Measurements from ENCODE around the gene SHISA5. TPM values are rescaled to one million over a fixed set of nuclear protein-coding genes. Genes with fewer than 3 reads are reported as not detected.

The SHISA5 gene
- polyA plus RNA-seq, 3 donors, result 147 to 266 (median 242) TPM

DNA sequence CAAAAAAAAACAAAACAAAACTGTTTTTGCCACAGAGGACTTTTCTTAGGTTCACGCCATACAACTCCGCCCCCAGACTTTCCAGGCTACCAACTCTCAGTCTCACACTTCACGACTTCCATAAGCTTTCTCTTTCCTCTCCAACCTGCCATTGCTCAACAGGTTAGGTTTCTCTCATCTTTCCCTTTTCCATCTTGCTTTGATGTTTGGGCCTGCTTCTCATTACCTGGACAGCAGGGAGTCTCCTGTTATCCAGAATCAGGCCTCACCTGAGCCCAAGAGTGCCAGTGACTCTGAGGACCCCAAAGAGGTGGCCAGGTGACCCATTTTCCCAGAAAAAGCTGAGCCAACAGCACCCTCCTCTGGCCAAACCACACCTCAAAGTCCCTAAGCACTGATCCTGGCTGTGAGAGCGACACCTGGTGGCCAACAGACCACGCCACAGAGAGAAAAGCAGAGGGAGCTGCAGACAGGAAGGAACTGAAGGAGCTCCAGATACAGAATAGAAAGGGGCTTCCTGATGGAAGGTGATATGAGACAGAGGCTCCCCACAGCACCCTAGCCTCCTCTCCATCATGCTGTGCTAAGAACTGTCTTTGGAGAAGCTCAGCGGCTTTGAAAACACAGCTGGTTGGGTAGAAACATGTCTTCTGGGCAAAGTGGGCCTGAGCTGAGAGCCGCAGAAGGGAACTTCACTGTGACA, 68.0 kb downstream of the SHISA5 start:
- intact Hi-C loops (cut with micrococcal nuclease), result loop anchor here (1.0 to 10.0 kb wide), 5 partner anchors 34 to 241 kb away; no protein-coding TSS in a partner anchor

DNA sequence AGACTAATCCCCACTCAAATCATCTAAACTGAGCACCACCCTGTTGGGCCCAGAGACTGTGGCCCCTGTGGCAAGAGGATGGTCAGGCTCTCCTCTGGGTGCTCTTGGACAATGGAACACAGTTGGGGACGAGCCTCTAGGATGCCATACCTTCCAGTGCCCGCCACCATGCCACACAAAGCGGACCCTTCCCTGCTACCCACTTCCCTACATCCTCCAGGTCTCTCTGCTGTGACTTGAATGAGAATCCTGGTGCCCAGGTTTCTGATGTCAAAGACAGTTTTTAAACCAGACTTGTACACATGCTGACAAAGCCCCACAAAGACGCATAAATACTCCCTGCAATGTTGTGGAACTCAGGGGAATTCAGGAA, 68.8 kb downstream of the SHISA5 start:
- intact Hi-C loops (cut with micrococcal nuclease), result loop anchor here (5.0 to 10.0 kb wide), 2 partner anchors 33 to 240 kb away; no protein-coding TSS in a partner anchor
- H3K4me1 ChIP-seq (ENCODE audit: control insufficient read depth in 1 of 2, insufficient read depth in 2 of 2, low read length in 2 of 2), result peaks cover 11 to 25% of the 10 kb centered on the region in 2 donors
- peaks cover 12 to 29% of the 10 kb centered on the region in 2 donors for H3K36me3 ChIP-seq (replicated peaks in 1 of 2; ENCODE audit: control insufficient read depth in 1 of 2, insufficient read depth in 2 of 2, low read length in 2 of 2)
- no peak overlapping the region for H3K4me3 ChIP-seq (replicated peaks in 1 of 3; ENCODE audit: low read depth in 2 of 3, low read length in 3 of 3)
- no peaks in the 10 kb centered on the region for H3K9me3 ChIP-seq (replicated peaks in 1 of 2; ENCODE audit: control insufficient read depth in 1 of 2, insufficient read depth in 1 of 2, low read length in 2 of 2)
- 100% methylated on average over 3 of the region's 4 CpGs for WGBS (ENCODE audit: insufficient coverage)
- Mint-ChIP-seq H3K9me3 (no peaks in the 10 kb centered on the region), H3K4me1 (peaks cover 30% of the 10 kb centered on the region), H3K36me3 (peaks cover 24 to 32% of the 10 kb centered on the region in 2 donors), H3K27me3 (ENCODE audit: low read depth in 3 of 3) (peaks cover 3 to 9% (median 4%) of the 10 kb centered on the region in 3 donors), H3K27ac (peak overlapping the region in 1 of 7 donors; percentile 43), H3K4me3 (no peak overlapping the region)
- no peak overlapping the region for H2AFZ ChIP-seq (ENCODE audit: insufficient read depth, low read depth, low read length, poor library complexity, severe bottlenecking)
- H3K27ac ChIP-seq (ENCODE audit: low read depth in 1 of 2, low read length in 2 of 2), result peak overlapping the region in 1 of 2 donors; percentile 17
- no peak for DNase-seq
- no peak for TF ChIP-seq CTCF (IDR thresholded peaks at IDR 0.05)
- peaks cover 20% of the 10 kb centered on the region for H3K79me2 ChIP-seq (ENCODE audit: insufficient read depth, low read length)
- no peaks in the 10 kb centered on the region for H4K20me1 ChIP-seq (ENCODE audit: insufficient read depth, low read length)
- no peak overlapping the region for H3K4me2 ChIP-seq (replicated peaks; ENCODE audit: extremely low read depth, low read length, poor library complexity, severe bottlenecking)
- H3K27me3 ChIP-seq (ENCODE audit: control insufficient read depth in 2 of 2, insufficient read depth in 2 of 2, low read length in 2 of 2), result peaks cover 0 to 4% of the 10 kb centered on the region in 2 donors
- H3K9ac ChIP-seq (ENCODE audit: insufficient read depth, low read length, poor library complexity, severe bottlenecking), result no peak overlapping the region

More for the DNA sequence above, 68.0 kb downstream of the SHISA5 start:
- peaks cover 12 to 29% of the 10 kb centered on the region in 2 donors for H3K36me3 ChIP-seq (replicated peaks in 1 of 2; ENCODE audit: control insufficient read depth in 1 of 2, insufficient read depth in 2 of 2, low read length in 2 of 2)
- 50% methylated on average over 5 of the region's 7 CpGs for WGBS (ENCODE audit: insufficient coverage)
- peak overlapping the region; percentile 66 for H2AFZ ChIP-seq (ENCODE audit: insufficient read depth, low read depth, low read length, poor library complexity, severe bottlenecking)
- H4K20me1 ChIP-seq (ENCODE audit: insufficient read depth, low read length), result no peaks in the 10 kb centered on the region
- H3K4me2 ChIP-seq (replicated peaks; ENCODE audit: extremely low read depth, low read length, poor library complexity, severe bottlenecking), result no peak overlapping the region
- Mint-ChIP-seq H3K4me3 (no peak overlapping the region), H3K27me3 (ENCODE audit: low read depth in 3 of 3) (peaks cover 0 to 2% (median 1%) of the 10 kb centered on the region in 3 donors), H3K9me3 (no peaks in the 10 kb centered on the region), H3K27ac (peak overlapping the region in 1 of 7 donors; percentile 33), H3K4me1 (peaks cover 29% of the 10 kb centered on the region), H3K36me3 (peaks cover 24 to 32% of the 10 kb centered on the region in 2 donors)
- H3K27me3 ChIP-seq (ENCODE audit: control insufficient read depth in 2 of 2, insufficient read depth in 2 of 2, low read length in 2 of 2), result no peaks in the 10 kb centered on the region
- peaks cover 15 to 28% of the 10 kb centered on the region in 2 donors for H3K4me1 ChIP-seq (ENCODE audit: control insufficient read depth in 1 of 2, insufficient read depth in 2 of 2, low read length in 2 of 2)
- peaks cover 27% of the 10 kb centered on the region for H3K79me2 ChIP-seq (ENCODE audit: insufficient read depth, low read length)
- DNase-seq, result peak; percentile 77 to 85 (median 79)
- H3K9me3 ChIP-seq (replicated peaks in 1 of 2; ENCODE audit: control insufficient read depth in 1 of 2, insufficient read depth in 1 of 2, low read length in 2 of 2), result no peaks in the 10 kb centered on the region
- peak overlapping the region; percentile 11 to 42 for H3K27ac ChIP-seq (ENCODE audit: low read depth in 1 of 2, low read length in 2 of 2)
- no peak overlapping the region for H3K4me3 ChIP-seq (replicated peaks in 1 of 3; ENCODE audit: low read depth in 2 of 3, low read length in 3 of 3)
- TF ChIP-seq CTCF (IDR thresholded peaks at IDR 0.05), result peak; percentile 99
- H3K9ac ChIP-seq (ENCODE audit: insufficient read depth, low read length, poor library complexity, severe bottlenecking), result no peak overlapping the region

All from CD14-positive monocyte (primary cell).